NCI-H2227 (cell line): ENCODE data around the gene C5orf63.
"Not testable (repeated sequence)": the region's sequence is repeated elsewhere in the genome, so short reads cannot be mapped to it uniquely, and the experiment has no call there.

Experiments
- DNase-seq: peaks from one replicate; lab custom pipeline; 2025; ENCODE audit not compliant: unreplicated experiment; lab: John Stamatoyannopoulos, UW

The C5orf63 gene

GRCh38 chr5:127072861-127073846 lies at the start of gene C5orf63:
C5orf63 (minus strand) TSS chr5:127073502; CDS start chr5:127058995, 14,507 bp downstream.
- DNase-seq: peak; percentile 80

- no peak for DNase-seq
These were observed 39.1 kb upstream of the C5orf63 start for GRCh38 chr5:127112347-127112864.

GRCh38 chr5:127111112-127111511 lies 37.8 kb upstream of the C5orf63 start:
- no peak for DNase-seq

- DNase-seq: not testable (repeated sequence)
These were observed 35.4 kb upstream of the C5orf63 start for GRCh38 chr5:127108624-127109260.

- DNase-seq: no peak
These were observed 28.6 kb upstream of the C5orf63 start for GRCh38 chr5:127101935-127102334.

- DNase-seq: peak; percentile 10
These were observed 28.2 kb upstream of the C5orf63 start for GRCh38 chr5:127101533-127101932.

- DNase-seq: no peak
These were observed 24.9 kb upstream of the C5orf63 start for GRCh38 chr5:127098241-127098640.

GRCh38 chr5:127097278-127097677 lies 24.0 kb upstream of the C5orf63 start:
- no peak for DNase-seq

- no peak for DNase-seq
These were observed 23.2 kb upstream of the C5orf63 start for GRCh38 chr5:127096328-127096993.

- DNase-seq: no peak
These were observed 21.0 kb upstream of the C5orf63 start for GRCh38 chr5:127094161-127094814.

GRCh38 chr5:127092690-127093089 lies 19.4 kb upstream of the C5orf63 start:
- no peak for DNase-seq

GRCh38 chr5:127089191-127089590 lies 15.9 kb upstream of the C5orf63 start:
- DNase-seq: no peak

- no peak for DNase-seq
These were observed 14.9 kb upstream of the C5orf63 start for GRCh38 chr5:127088251-127088650.

GRCh38 chr5:127086589-127086988 lies 13.3 kb upstream of the C5orf63 start:
- DNase-seq: no peak

GRCh38 chr5:127085796-127086195 lies 12.5 kb upstream of the C5orf63 start:
- DNase-seq: no peak

- no peak for DNase-seq
These were observed 12.1 kb upstream of the C5orf63 start for GRCh38 chr5:127085371-127085770.

GRCh38 chr5:127084656-127085055 lies 11.4 kb upstream of the C5orf63 start:
- DNase-seq: no peak

GRCh38 chr5:127083711-127084110 lies 10.4 kb upstream of the C5orf63 start:
- no peak for DNase-seq

- peak; percentile 95 for DNase-seq
These were observed 6.7 kb upstream of the C5orf63 start for GRCh38 chr5:127079994-127080491.

- DNase-seq: no peak
These were observed 4.1 kb upstream of the C5orf63 start for GRCh38 chr5:127077366-127077765.
